Measurements from ENCODE around the gene LTB. TPM values are rescaled to one million over a fixed set of nuclear protein-coding genes. Genes with fewer than 3 reads are reported as not detected.
A peak's percentile ranks its signal among the peaks of the same experiment; 100 is the strongest.
"Not testable (repeated sequence)": the region's sequence is repeated elsewhere in the genome, so short reads cannot be mapped to it uniquely, and the experiment has no call there.

The LTB gene
- total and polyA plus RNA-seq, 2 of the 13 experiments (the other 11 are each of a cell fraction or from before 2014, with no cell fraction given), result 0.09 to 0.22 TPM

DNA sequence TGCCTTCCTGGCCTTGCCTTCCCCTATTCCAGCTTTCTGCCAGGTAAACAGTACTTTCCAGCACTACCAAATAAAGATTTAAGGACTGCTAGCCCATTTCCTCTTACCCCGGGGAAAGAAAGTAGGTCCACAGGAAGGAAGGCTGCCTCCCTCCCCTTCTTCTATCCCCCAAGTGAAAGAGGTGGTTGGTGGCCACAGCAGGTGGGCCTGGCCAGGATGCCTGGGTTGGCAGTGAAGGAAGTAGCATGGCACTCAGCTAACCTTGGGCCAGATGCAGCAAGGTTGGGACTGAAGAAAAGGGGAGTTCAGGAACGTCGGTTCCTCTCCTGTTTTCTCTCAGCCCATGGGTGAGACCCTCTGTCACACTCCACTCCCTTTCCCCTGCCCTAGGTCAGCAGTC lies 25.9 kb downstream of the LTB start:
- intact Hi-C loops (cut with micrococcal nuclease; ENCODE audit: unreplicated experiment), result no loop called here
- no peaks in the 10 kb centered on the region for H4K20me1 ChIP-seq (ENCODE audit: insufficient read depth, low read length)
- no peaks in the 10 kb centered on the region for H3K4me1 ChIP-seq (ENCODE audit: insufficient read depth, low read length)
- in situ Hi-C loops (cut with HindIII; ENCODE audit: extremely low pct_ligation_motif_present, low pct_unique_long_range_greater_than_20kb), result no loop called here
- no peak overlapping the region for H3K4me2 ChIP-seq (ENCODE audit: low read depth, low read length)
- POLR2A ChIA-PET, result no interaction called here
- H3K9me3 ChIP-seq (ENCODE audit: low read length), result no peaks in the 10 kb centered on the region
- FAIRE-seq (no peak), DNase-seq (ENCODE audit: low spot score) (no peak), ATAC-seq (no peak)
- H2AFZ ChIP-seq (ENCODE audit: low read length), result no peak overlapping the region
- H3K27me3 ChIP-seq (ENCODE audit: control insufficient read depth in 1 of 2, insufficient read depth in 2 of 2, low read length in 2 of 2), result no peaks in the 10 kb centered on the region
- no peaks in the 10 kb centered on the region for H3K79me2 ChIP-seq (ENCODE audit: insufficient read depth, low read length)
- H3K36me3 ChIP-seq (replicated peaks in 1 of 2; ENCODE audit: control insufficient read depth in 1 of 2, insufficient read depth in 2 of 2, low read length in 2 of 2), result peaks cover 22 to 52% of the 10 kb centered on the region in 2 experiments; a peak in 4 of 5 replicates
- H3K27ac ChIP-seq (ENCODE audit: extremely low read length, insufficient read depth, low read length), result no peak overlapping the region
- no peak for TF ChIP-seq SIX4 (CRISPR knock-in tag; IDR thresholded peaks at IDR 0.05)
- no peak for TF ChIP-seq ZNF564 (CRISPR knock-in tag; IDR thresholded peaks at IDR 0.05)
- TF ChIP-seq SRSF1 (optimal IDR thresholded peaks at IDR 0.05; ENCODE audit: low read depth, low read length), result no peak
- TF ChIP-seq, protein P1, sequence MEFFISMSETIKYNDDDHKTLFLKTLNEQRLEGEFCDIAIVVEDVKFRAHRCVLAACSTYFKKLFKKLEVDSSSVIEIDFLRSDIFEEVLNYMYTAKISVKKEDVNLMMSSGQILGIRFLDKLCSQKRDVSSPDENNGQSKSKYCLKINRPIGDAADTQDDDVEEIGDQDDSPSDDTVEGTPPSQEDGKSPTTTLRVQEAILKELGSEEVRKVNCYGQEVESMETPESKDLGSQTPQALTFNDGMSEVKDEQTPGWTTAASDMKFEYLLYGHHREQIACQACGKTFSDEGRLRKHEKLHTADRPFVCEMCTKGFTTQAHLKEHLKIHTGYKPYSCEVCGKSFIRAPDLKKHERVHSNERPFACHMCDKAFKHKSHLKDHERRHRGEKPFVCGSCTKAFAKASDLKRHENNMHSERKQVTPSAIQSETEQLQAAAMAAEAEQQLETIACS (CRISPR knock-in tag; IDR thresholded peaks at IDR 0.05), result no peak
- no peak for TF ChIP-seq ZNF790 (CRISPR knock-in tag; IDR thresholded peaks at IDR 0.05; ENCODE audit: borderline replicate concordance)
- no peak for TF ChIP-seq CBFB (CRISPR knock-in tag; IDR thresholded peaks at IDR 0.05)
- CTCF ChIA-PET (ENCODE audit: low intra/inter-chr PET ratio, low total read pairs), result no interaction called here
- 92% methylated on average over 3 of the region's 3 CpGs for WGBS (ENCODE audit: low lambda C conversion rate)
- H3K4me3 ChIP-seq (replicated peaks in 1 of 3; ENCODE audit: insufficient read depth in 1 of 3, low read depth in 2 of 3, low read length in 3 of 3), result no peak overlapping the region
- no peak overlapping the region for H3K9ac ChIP-seq (ENCODE audit: insufficient read depth, low read depth, low read length)
- no TSS peak for BruUV-seq (replicated peaks)

DNA sequence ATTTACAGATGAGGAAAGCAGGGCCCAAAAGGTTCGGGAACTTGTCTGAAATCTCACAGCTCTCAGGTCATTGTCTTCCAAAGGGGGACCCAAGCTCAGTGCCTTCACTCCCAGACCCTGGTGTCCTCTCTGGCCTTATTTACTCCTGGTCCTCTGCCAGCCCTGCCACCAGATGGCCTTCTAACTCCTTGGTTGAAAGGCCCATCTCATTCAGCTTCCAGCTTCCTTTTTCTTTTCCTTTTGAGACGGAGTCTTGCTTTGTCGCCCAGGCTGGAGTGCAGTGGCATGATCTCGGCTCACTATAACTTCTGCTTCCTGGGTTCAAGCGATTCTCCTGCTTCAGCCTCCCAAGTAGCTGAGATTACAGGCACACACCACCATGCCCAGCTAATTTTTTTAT lies 30.9 kb downstream of the LTB start:
- ChIA-PET POLR2A (interaction anchor here (1.2 kb wide), 1 partner anchor 100 kb away, joined by 3 read pairs; no protein-coding TSS in a partner anchor), CTCF (ENCODE audit: low intra/inter-chr PET ratio, low total read pairs) (interaction anchor here (0.9 to 1.3 kb wide), 3 partner anchors 30 to 47 kb away, joined by 4 to 9 read pairs (median 5); no protein-coding TSS in a partner anchor)
- H3K4me2 ChIP-seq (ENCODE audit: low read depth, low read length); H3K9me3 ChIP-seq (ENCODE audit: low read length); ATAC-seq; H3K9ac ChIP-seq (ENCODE audit: insufficient read depth, low read depth, low read length); FAIRE-seq; H3K79me2 ChIP-seq (ENCODE audit: insufficient read depth, low read length); H2AFZ ChIP-seq (ENCODE audit: low read length); DNase-seq (ENCODE audit: low spot score); in situ Hi-C loops (cut with HindIII; ENCODE audit: extremely low pct_ligation_motif_present, low pct_unique_long_range_greater_than_20kb); H3K4me3 ChIP-seq (replicated peaks in 1 of 3; ENCODE audit: insufficient read depth in 1 of 3, low read depth in 2 of 3, low read length in 3 of 3); H3K27ac ChIP-seq (ENCODE audit: extremely low read length, insufficient read depth, low read length); H3K27me3 ChIP-seq (ENCODE audit: control insufficient read depth in 1 of 2, insufficient read depth in 2 of 2, low read length in 2 of 2); H4K20me1 ChIP-seq (ENCODE audit: insufficient read depth, low read length); BruUV-seq (replicated peaks); TF ChIP-seq FOXA1 (IDR thresholded peaks at IDR 0.05): not testable (repeated sequence)
- 96% methylated on average over 5 of the region's 5 CpGs for WGBS (ENCODE audit: low lambda C conversion rate)
- intact Hi-C loops (cut with micrococcal nuclease; ENCODE audit: unreplicated experiment), result loop anchor here (1.0 kb wide), 1 partner anchor 46 kb away; no protein-coding TSS in a partner anchor
- peaks cover 6 to 26% of the 10 kb centered on the region in 2 experiments for H3K36me3 ChIP-seq (replicated peaks in 1 of 2; ENCODE audit: control insufficient read depth in 1 of 2, insufficient read depth in 2 of 2, low read length in 2 of 2)
- TF ChIP-seq SMC3 (IDR thresholded peaks at IDR 0.05; ENCODE audit: low read length) (peak; percentile 65), STAG1 (CRISPR knock-in tag; IDR thresholded peaks at IDR 0.05) (peak; percentile 73), FOXA1 (CRISPR knock-in tag; IDR thresholded peaks at IDR 0.05) (peak; percentile 73), FOXA3 (CRISPR knock-in tag; IDR thresholded peaks at IDR 0.05) (peak; percentile 31; the same call in 1 of the 2 replicates), RAD21 (CRISPR knock-in tag; IDR thresholded peaks at IDR 0.05) (0 out of 2 replicates have a peak, but pooled peaks have one; percentile 36)
- TF ChIP-seq, protein P2, sequence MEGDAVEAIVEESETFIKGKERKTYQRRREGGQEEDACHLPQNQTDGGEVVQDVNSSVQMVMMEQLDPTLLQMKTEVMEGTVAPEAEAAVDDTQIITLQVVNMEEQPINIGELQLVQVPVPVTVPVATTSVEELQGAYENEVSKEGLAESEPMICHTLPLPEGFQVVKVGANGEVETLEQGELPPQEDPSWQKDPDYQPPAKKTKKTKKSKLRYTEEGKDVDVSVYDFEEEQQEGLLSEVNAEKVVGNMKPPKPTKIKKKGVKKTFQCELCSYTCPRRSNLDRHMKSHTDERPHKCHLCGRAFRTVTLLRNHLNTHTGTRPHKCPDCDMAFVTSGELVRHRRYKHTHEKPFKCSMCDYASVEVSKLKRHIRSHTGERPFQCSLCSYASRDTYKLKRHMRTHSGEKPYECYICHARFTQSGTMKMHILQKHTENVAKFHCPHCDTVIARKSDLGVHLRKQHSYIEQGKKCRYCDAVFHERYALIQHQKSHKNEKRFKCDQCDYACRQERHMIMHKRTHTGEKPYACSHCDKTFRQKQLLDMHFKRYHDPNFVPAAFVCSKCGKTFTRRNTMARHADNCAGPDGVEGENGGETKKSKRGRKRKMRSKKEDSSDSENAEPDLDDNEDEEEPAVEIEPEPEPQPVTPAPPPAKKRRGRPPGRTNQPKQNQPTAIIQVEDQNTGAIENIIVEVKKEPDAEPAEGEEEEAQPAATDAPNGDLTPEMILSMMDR (CRISPR knock-in tag; IDR thresholded peaks at IDR 0.05), result peak; percentile 73
- H3K4me1 ChIP-seq (ENCODE audit: insufficient read depth, low read length), result peaks cover 22% of the 10 kb centered on the region
